ENCODE results near the gene NRXN2.
"Not testable (repeated sequence)": the region's sequence is repeated elsewhere in the genome, so short reads cannot be mapped to it uniquely, and the experiment has no call there.

NRXN2 gene

DNA sequence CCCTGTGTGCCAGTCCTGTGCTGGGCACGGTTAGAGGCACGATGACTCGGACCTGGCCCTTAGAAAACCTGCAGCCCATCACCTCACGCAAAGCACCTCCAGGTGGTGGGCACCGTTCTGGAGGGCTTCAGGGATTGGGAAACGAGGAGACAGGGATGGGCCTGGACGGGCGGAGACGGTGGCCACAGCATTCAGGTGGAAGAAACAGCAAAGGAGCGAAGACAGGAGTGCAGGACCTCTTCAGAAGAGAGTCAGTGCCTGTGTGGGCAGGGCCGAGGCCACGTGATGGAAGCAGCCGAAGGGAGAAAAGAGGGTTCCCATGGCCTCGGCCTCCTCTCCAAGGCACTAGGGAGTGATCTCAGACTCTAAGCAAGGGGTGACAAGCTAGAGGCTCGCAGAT lies 140.1 kb downstream of the NRXN2 start:
- DNase-seq = no peak

DNA sequence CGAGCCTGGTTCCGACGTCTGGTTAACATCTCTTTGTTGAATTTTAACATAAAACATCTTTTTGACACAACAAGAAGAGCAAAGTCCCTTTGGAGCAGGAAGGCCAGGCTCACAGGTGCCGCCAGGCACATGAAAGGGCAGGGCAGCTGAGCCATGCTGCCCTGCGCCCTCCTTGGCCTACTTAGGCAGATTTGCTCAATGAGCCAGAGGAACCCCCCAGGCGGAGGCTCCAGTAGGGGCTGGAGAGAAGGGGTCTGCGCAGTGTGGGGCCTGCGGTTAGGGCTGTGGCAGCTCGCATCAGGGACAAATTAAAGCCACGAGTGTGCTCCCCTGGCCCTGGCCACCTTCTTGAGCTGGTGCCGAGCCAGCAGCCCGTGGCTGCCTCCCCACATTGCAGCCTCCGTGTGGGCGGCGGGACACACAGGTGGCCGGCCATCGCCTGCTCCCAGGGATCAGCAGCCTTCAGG lies 141.9 kb downstream of the NRXN2 start:
- DNase-seq = no peak

DNA sequence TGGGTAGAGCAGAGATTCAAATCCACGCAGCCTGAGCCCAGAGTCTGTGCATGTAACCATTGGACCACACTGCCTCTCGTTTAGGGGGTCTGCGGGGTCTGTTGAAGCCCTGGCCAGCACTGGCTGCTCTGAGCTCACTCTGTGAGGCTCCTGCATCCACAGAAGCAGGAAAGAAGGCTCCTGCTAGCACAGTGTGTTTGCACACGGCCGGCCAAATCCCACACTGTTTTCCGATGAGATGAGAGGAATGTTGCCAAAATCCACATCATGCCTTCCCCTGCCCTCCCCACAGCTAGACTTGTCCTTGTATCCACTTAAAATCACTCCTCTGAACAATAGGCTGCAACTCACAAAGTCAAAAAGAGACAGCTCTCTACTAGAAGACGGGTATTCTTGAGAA lies 142.6 kb downstream of the NRXN2 start:
- no peak for DNase-seq

DNA sequence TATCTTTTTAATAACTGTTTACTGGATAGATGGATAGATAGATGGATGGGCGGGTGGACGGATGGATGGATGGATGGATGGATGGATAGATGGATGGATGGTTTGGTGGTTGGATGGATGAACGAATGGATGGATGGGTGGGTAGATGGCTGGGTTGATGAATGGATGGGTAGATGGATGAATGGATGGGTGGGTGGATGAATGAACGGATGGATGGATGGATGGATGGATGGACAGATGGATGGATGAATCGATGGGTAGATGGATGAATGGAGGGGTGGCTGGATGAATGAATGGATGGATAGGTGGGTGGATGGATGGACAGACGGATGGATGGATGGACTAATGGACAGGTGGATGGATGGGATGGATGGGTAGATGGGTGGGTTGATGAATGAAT lies 145.8 kb downstream of the NRXN2 start:
- no peak for DNase-seq

DNA sequence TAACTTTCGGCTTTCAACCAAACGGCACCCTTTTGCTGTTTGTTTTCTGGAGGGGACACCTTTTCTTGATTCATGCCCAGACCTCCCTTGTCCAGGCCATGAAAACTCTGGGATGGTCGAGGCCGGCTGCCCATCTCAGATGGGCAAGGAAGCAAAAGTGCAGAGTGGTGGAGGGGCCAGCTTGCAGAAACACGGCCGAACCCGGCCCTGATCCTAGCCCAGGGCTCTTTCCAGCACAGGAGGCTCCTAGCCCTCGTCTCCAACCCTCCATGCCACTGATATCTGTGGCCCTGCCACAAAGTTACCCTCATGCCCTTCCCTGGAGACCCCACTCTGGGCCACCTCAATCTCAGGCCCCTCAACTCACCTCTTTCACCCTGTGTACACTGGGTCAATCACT lies 150.9 kb downstream of the NRXN2 start:
- no peak for DNase-seq

DNA sequence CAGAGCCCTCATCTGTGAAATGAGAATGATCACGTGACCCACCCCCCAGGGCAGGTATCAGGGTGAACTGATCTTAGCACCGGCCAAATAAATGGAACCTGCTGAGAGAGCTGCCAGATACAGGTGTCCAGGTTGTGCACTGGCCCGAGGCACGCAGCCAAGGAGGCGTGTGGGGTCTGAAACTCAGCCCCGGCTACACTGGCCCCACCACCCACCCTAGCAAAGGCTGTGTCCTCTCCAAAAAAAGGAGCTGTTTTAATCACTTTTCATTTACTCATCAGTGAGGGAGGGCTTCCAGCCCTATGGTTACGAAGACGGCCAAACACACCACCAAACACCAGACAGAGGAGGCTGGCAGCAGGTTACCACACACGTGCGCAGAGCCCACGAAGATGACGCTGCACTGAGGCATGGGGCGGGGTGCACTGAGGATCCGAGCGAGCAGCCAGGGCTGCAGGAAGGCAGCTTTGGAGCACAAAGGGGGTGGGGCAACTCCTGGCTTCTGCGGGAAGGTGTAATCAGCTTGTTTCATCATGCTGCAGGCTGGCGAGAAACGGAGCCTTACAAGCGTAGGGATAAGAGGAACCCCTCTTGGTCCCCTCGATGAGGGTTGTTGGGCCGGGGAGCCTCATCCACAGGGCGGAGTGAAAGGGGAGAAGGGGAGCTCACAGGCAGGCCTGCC lies 151.4 kb downstream of the NRXN2 start:
- DNase-seq = no peak

DNA sequence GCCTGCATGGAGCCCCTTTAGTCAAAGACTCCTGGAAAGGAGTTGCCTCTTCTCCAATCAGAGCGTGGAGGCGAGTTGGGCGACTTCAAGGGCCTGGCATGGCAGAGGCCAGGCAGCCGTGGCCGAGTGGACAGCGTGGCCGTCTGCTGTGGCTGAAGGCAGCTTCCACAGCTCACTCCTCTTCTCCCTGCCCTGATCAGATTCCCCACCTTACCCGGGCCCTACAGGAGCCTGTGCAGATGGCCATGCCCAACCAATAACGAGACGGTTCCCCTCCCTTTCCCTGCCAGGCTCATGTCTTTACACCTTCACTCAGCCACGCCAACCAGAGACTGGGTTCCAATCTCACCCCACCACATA lies 152.0 kb downstream of the NRXN2 start:
- DNase-seq = no peak

DNA sequence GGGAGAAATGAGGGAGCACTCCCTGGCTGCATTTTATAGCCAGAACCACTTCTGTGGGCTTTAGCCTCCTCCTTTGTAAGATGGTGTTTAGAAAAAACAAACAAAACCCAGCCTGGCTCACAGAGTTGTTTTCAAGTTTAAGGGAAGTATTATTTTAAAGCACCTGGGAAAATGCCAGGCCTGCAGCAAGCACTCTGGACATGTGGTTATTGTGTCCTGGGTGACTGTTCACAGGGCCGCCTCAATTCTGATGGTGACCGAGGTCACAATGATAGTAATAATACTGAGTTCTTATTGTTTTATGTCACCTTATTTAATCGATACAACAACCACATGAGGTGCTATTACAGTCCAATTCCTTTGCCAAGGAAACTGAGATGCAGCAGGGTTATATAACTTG lies 152.7 kb downstream of the NRXN2 start:
- DNase-seq = no peak

DNA sequence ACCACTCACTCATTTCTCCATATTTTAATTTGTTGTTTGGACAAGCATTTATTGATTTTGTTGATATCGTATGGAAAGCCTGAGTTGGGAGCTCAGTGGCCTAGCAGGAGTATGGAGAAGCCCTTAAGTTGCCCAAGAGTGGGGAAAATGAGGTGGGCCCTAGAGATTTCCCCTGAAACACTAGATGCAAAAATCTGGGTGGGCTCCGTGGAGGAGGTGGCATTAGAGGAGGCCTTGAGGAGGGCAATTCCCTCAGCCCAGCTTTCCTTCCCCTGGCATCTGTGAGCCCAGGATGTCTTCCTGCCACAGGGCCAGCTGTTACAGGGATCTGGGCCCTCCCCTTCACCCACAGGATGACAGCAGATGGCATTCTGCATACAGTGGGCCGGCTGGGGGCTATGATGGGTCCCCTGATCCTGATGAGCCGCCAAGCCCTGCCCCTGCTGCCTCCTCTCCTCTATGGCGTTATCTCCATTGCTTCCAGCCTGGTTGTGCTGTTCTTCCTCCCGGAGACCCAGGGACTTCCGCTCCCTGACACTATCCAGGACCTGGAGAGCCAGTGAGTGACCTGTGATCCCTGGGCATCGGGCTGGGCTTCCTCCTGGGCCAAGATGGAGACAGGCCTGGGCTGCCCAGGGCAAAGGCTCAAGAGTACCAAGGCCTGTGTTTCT lies 153.6 kb downstream of the NRXN2 start:
- DNase-seq = no peak

DNA sequence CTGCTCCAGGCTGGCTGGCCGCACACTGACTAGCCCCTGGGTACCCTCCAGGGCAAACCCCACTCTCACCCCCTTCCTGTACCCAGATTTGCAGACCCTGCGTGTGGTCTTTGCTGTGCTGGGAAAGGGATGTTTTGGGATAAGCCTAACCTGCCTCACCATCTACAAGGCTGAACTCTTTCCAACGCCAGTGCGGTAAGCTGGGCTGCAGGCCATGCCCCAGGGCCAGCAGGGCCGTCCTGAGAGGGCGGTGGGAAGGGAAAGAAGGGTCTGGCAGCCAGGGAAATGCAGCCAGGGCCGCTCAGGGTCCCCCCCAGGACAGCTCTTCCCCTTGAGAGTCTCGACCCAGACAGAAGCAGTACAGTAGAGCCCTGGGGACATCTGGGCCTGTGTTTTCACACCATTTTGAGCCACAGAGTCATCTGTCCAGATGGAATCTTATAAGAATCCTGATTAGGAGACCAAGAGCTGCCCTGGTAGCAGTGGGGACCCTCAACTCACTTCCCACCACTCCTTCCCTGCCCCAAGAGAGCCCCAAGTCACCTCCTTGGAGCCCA lies 154.3 kb downstream of the NRXN2 start:
- no peak for DNase-seq

DNA sequence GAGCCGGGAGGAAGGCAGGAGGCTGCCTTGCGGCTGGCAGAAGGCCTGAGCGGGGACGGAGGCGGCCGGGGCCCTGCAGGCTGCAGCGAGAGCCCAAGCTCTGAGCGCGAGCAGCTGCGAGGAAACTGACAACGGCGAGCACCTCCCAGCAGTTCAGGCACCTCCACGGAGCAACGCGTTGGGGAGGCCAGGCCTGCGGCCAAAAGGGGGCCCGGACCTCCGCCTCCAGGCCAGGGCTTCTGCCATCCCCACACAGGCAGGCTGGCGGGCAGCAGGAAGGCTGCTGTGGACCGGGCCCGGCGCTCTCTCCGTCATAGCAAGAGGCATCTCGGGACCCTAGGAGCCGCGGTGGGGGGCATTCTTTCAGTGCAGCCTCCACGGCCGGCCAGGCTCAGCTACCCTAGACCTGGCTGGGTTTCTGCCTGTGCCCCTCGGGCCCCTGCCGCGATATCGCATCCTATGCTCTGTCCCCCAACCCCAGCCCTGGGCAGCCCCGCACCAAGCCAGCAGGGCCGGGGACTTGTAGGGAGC lies 154.9 kb downstream of the NRXN2 start:
- no peak for DNase-seq

DNA sequence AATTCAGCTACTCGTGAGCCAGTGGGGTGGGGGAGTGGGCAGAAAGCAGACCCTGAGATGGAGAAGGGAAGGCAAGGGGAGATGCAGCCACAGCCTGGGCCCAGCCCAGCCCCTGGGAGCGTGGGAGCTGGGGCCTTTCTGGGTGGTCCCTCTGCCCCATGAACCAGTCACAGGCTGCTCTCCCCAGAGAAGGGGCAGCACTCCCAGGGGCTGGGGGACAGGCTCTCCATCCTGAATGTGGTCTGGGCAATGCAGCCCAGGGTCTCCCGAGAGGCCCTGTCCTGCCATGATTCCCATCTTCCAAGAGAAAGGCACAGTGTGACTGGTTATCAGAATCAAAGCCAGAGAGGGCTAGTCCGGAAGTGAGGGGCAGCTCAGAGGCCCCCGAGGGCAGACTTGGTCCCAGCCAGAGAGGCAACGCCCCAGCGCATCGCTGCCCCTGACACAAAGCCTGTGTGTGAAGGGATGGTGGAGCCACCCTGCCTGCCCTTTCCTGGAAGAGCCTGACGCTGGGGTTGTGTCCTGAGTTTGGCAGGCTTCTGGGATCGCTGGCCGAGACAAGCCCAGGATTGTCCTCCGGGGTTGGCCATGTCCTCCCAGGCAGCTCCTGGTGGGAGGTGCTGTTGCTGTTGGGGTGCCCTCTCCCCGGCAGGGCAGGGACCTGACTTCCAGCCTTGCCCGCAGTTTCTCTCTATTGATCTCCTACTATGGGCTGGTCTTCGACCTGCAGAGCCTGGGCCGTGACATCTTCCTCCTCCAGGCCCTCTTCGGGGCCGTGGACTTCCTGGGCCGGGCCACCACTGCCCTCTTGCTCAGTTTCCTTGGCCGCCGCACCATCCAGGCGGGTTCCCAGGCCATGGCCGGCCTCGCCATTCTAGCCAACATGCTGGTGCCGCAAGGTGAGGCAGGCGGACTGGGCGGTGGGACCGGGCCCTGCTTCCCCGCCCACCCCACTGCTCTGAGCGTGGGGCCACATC lies 155.8 kb downstream of the NRXN2 start:
- DNase-seq = no peak

DNA sequence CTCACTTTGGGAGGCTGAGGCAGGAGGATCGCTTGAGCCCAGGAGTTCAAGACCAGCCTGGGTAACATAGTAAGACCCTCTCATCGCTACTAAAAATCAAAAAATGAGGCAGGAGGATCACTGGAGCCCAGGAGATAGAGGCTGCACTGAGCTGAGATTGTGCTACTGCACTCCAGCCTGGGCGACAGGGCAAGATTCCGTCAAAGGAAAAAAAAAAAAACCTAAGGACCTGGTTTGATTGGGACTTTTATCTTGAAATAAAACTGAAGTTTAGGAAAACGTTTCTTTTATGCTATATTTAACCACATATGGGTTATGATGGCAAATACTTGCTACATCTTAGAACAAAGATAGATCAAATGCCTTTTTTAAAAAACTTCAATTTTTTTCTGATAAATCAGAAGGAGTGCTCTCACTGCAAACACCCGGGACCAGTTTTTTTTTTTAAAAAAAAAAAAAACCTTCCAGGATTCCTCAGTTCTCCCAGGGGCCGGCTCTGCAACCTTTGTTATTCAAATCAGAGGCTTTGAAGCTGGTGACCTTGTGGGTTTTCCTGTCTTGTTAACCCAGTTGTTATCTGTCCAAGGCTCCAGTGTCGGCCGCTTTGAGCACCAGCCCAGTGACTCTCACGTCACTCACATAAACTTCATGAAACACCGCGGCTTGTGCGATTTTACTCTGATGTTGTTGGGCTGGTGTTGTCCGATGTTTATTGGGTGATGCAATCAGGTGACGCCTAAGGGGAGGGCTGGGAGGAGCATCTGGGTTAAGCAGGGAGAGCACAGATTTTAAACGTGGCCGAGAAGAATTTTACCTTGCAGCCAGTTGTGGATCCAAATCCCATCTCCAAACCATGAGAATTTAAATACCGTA lies 156.7 kb downstream of the NRXN2 start:
- DNase-seq = no peak

DNA sequence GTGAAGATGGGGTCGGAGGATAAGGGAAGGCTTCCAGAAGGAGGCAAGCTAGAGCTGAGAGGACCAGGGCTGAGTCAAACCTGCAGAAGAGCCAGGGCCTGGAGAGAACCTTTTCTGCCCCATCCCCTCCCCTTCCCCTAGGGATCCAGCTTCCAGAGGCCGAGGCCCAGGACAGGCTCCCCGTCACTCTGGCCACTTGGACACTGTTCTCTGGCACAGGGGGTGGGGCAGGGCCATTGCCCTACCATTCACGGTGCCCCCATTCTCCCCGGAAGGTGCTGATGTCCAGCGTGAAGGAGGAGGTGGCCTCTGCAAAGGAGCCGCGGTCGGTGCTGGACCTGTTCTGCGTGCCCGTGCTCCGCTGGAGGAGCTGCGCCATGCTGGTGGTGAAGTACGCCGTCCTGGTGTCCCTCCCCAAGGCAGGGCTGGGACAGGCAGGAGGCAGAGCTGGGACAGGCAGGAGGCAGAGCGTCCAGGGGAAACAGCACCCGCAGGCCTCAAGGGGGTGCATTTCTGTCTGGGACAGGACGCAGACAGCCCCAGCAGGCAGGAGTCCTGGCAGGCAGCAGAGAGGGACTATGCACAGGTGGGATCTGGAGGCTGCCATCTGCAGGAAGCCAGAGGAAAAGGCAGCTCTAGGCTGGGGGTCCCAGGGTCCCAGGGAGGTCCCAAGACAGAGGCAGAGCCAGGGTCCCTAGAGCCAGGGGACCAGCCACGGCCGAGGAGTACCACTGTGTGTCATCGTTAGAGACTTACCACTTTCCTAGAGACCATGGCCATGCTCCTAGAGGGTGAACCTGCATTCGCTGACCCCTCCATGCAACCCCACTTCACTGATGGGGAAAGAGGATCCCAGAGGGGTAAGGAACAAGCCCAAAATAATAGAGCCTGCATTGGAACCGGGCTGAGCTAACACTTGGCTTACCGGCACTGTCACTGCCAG lies 157.8 kb downstream of the NRXN2 start:
- no peak for DNase-seq

DNA sequence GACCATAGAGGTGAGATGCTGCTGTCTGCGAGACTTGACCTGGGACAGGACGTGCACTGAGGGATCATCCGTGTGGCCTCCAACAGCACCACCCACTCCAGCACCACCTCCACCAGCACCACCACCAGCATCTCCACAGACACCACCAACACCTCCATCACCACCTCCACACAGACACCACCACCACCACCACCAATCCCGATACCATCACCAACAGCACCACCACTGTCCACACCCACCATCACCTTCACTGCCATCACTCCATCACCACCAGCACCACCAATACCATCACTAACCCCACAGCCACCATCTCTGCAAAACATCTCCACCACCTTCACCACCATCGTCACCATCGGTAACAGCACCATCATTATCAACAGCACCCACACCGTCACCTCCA lies 158.6 kb downstream of the NRXN2 start:
- no peak for DNase-seq

DNA sequence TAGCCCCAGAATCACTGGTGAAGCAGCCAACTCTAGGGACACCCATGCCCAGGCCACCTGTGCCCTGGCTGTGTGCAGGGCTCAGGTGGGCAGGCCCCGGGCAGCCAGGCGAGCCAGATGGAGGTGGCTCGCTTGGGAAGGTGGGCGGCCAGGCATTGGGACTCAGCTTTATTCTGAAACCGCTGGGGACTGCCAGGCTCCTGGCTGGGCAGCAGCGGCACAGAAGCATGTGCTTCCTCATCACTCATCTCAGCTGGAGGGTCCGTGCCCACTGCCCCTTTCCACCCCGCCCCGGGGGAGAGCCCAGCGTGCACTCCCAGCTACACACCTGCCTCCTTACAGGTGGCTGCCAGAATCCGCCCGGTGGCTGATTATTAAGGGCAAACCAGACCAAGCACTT lies 159.0 kb downstream of the NRXN2 start:
- DNase-seq = no peak

DNA sequence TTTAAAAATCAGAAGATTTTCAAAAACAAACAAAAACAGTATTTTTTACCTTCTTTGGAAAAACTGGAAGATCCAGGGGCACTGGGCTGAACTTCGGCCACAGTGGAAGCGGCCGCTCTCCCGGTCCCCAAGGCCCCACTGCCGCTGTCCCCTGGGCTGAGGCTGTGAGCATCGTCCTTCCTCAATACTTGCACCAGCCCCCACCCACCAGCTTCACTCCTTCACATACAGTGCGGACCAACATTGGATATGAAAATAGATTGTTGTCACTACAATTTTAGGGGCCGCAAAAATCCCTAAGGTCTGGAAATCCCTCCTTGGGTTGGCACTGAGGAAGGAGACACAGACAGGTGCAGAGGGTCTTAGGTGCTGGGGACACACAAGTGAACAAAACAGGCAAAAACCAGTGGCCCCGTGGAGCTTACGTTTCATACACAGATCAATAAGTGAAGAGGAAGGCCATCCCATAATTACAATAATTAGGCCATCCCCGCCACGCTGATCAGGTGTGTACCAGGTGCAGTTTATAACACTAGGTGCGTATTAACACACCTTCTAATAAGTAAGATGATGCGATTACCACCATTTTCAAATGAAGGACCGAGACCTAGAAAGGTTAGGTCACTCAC lies 160.2 kb downstream of the NRXN2 start:
- DNase-seq = no peak

DNA sequence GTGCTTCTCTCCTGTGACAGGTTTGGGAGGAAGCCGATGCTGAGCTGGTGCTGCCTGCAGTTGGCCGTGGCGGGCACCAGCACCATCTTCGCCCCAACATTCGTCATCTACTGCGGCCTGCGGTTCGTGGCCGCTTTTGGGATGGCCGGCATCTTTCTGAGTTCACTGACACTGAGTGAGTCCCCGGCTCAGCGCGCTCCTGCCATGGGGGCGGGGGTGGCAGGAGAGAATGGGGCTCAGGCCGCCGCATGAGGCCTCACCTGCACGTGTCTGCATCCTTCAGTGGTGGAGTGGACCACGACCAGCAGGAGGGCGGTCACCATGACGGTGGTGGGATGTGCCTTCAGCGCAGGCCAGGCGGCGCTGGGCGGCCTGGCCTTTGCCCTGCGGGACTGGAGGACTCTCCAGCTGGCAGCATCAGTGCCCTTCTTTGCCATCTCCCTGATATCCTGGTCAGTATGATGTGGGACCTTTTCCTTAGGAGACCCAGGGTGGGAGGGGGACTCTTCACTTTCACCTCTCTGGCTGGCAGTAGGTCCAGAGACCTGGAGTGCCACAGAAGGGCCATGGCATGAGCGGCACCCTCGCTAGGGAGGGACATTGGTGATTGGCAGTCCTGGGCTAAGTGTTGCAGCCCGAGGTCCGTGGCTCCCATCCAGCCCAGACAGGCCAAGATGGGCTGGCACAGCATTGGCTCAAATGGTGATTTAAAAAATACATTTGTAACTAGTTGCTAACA lies 160.8 kb downstream of the NRXN2 start:
- no peak for DNase-seq

DNA sequence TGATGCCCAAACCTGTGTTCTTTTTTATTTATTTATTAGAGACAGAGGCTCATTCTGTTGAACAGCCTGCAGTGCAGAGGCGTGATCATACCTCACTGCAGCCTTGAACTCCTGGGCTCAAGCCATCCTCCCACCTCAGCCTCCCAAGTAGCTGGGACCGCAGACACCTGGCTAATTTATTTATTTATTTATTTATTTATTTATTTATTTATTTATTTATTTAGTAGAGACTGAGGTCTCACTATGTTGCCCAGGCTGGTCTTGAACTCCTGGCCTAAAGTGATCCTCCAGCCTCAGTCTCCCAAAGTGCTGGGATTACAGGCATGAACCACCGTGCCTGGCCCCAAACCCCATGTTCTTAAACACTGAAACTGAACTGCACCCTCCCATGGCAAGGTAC lies 161.6 kb downstream of the NRXN2 start:
- not testable (repeated sequence) for DNase-seq

DNA sequence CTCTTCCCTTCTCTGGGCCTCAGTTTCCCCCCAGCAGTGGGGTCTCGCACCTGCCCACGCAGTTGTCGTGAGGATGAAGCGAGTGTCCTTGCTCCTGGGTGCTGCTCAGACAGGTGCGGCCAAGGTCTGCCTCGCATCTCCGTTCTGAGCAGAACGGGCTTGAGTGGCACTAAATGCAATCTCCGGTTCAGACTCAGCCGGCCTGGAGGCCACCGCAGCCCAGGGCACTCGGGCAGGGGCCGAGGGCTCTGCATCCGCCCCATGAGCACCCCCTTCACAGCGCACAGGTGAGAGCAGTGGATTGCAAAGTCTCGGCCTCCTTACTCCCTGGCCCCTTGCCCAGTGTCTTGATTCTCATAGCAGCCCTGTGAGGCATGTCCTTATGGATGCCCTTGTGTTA lies 162.1 kb downstream of the NRXN2 start:
- no peak for DNase-seq

All from activated CD8-positive, alpha-beta memory T cell treated with anti-CD3 and anti-CD28 coated beads for 24 hours (primary cell).